IMR-90 (cell line): Measurements from ENCODE around the gene TEX22. TPM values are rescaled to one million over a fixed set of nuclear protein-coding genes. Genes with fewer than 3 reads are reported as not detected.
A peak's percentile ranks its signal among the peaks of the same experiment; 100 is the strongest.

Experiments
- ATAC-seq: fragments of 200-7000 bp; cut with Tn5 transposase; 2 replicates; pipeline ENCODE4 v1.9.1; 2020; ENCODE audit warnings: low read depth, mild to moderate bottlenecking, moderate library complexity
- BruUV-seq: library from RNA; stranded (reverse); fragments of 400-500 nt; replicated peaks from 2 replicates; lab custom pipeline; 2021; lab: Mats Ljungman, UMichigan
- CTCF ChIA-PET: fragments of 300-600 bp; formaldehyde crosslinking; extraction: SDS; loops from one replicate; lab custom pipeline; 2021; ENCODE audit warnings: antibody characterized with exemption; lab: Yijun Ruan, JAX
- POLR2A ChIA-PET: fragments of 300-600 bp; sonication (Branson Sonifier 250); formaldehyde crosslinking; loops from one replicate; lab custom pipeline; 2022; ENCODE audit warnings: antibody characterized with exemption; ENCODE audit not compliant: unreplicated experiment; lab: Charles Lee
- DNase-seq: peaks from one replicate; pipeline ENCODE4 v3.0.0; 2013
- H2AFZ ChIP-seq: replicated peaks from 2 replicates; pipeline ENCODE3; 2013; ENCODE audit warnings: low read length, mild to moderate bottlenecking; ENCODE audit not compliant: poor library complexity
- H2AK5ac ChIP-seq: 2 replicates; pipeline ENCODE4 v1.6.1; 2013; ENCODE audit warnings: low read depth, low read length, inconsistent platforms
- H2AK9ac ChIP-seq: replicated peaks from 2 replicates; pipeline ENCODE3; 2013; ENCODE audit warnings: mild to moderate bottlenecking, low read depth, low read length, moderate library complexity; ENCODE audit not compliant: poor library complexity
- H2BK120ac ChIP-seq: 2 replicates; pipeline ENCODE4 v1.6.1; 2013; ENCODE audit warnings: low read depth, low read length, inconsistent platforms
- H2BK15ac ChIP-seq: 3 replicates; pipeline ENCODE4 v1.6.1; 2013; ENCODE audit warnings: low read depth, low read length, inconsistent platforms
- H2BK20ac ChIP-seq: 2 replicates; pipeline ENCODE4 v1.6.1; 2013; ENCODE audit warnings: low read depth, mild to moderate bottlenecking, inconsistent platforms, low read length, moderate library complexity
- H2BK5ac ChIP-seq: 2 replicates; pipeline ENCODE4 v1.6.1; 2013; ENCODE audit warnings: mild to moderate bottlenecking, low read depth, low read length, inconsistent platforms; ENCODE audit not compliant: poor library complexity, severe bottlenecking
- H3K14ac ChIP-seq: replicated peaks from 2 replicates; pipeline ENCODE4 v1.6.1; 2013; ENCODE audit warnings: low read depth, low read length, inconsistent platforms
- H3K18ac ChIP-seq: 2 replicates; pipeline ENCODE4 v1.6.1; 2013; ENCODE audit warnings: low read depth, low read length, control low read depth
- H3K23ac ChIP-seq: 2 replicates; pipeline ENCODE4 v1.6.1; 2013; ENCODE audit warnings: low read depth, low read length, inconsistent platforms
- H3K27ac ChIP-seq: 2 replicates; pipeline ENCODE4 v1.5.1; 2013; ENCODE audit warnings: mild to moderate bottlenecking, control low read depth, low read length; ENCODE audit not compliant: insufficient read depth
- H3K27me3 ChIP-seq: 2 replicates; pipeline ENCODE4 v1.6.1; 2013; ENCODE audit warnings: low read length; ENCODE audit not compliant: control insufficient read depth, insufficient read depth
- H3K36me3 ChIP-seq: 2 replicates; pipeline ENCODE4 v1.6.1; 2013; ENCODE audit warnings: low read length, mixed read lengths; ENCODE audit not compliant: control insufficient read depth, insufficient read depth
- H3K4ac ChIP-seq: 2 replicates; pipeline ENCODE4 v1.6.1; 2013; ENCODE audit warnings: low read depth, low read length, inconsistent platforms
- H3K4me1 ChIP-seq: 2 replicates; pipeline ENCODE4 v1.6.1; 2013; ENCODE audit warnings: low read length, mixed read lengths; ENCODE audit not compliant: control insufficient read depth, insufficient read depth
- H3K4me2 ChIP-seq: 2 replicates; pipeline ENCODE4 v1.6.1; 2013; ENCODE audit warnings: low read depth, mild to moderate bottlenecking, control low read depth, low read length, moderate library complexity
- H3K4me3 ChIP-seq: 2 replicates; pipeline ENCODE4 v1.5.1; 2013; ENCODE audit warnings: low read depth, mild to moderate bottlenecking, control low read depth, low read length, moderate library complexity; ENCODE audit not compliant: insufficient read depth
- H3K56ac ChIP-seq: 2 replicates; pipeline ENCODE4 v1.6.1; 2013; ENCODE audit warnings: low read length, inconsistent platforms; ENCODE audit not compliant: insufficient read depth; ENCODE audit errors: extremely low read depth
- H3K79me1 ChIP-seq, 2 experiments: 2 replicates each; pipeline ENCODE4 v1.6.1; 2013; ENCODE audit warnings: low read length in 2 of 2, inconsistent platforms in 1 of 2, low read depth in 1 of 2
- H3K9ac ChIP-seq: 2 replicates; pipeline ENCODE4 v1.6.1; 2013; ENCODE audit warnings: low read depth, low read length, control low read depth
- H3K9me1 ChIP-seq: 2 replicates; pipeline ENCODE4 v1.6.1; 2013; ENCODE audit warnings: low read length, inconsistent platforms; ENCODE audit not compliant: insufficient read depth
- H3K9me3 ChIP-seq: 2 replicates; pipeline ENCODE4 v1.6.1; 2013; ENCODE audit warnings: low read length; ENCODE audit not compliant: control insufficient read depth, insufficient read depth
- H4K20me1 ChIP-seq: 2 replicates; pipeline ENCODE4 v1.6.1; 2013; ENCODE audit warnings: low read length, inconsistent platforms; ENCODE audit not compliant: insufficient read depth
- H4K5ac ChIP-seq: 2 replicates; pipeline ENCODE4 v1.6.1; 2013; ENCODE audit warnings: mild to moderate bottlenecking, low read depth, low read length, control low read depth
- H4K8ac ChIP-seq, 2 experiments: 2 replicates each; pipeline ENCODE4 v1.6.1; 2013; ENCODE audit warnings: low read depth in 2 of 2, low read length in 2 of 2, control low read depth in 1 of 2, inconsistent platforms in 1 of 2
- H4K91ac ChIP-seq: 2 replicates; pipeline ENCODE4 v1.6.1; 2013; ENCODE audit warnings: low read depth, low read length, inconsistent platforms; ENCODE audit not compliant: insufficient read depth
- CEBPB ChIP-seq: IDR thresholded peaks from 2 replicates; pipeline ENCODE4 v1.6.1; 2012; ENCODE audit warnings: low read depth, low read length, improper control_type of control experiment
- CHD1 ChIP-seq: IDR thresholded peaks from 2 replicates; pipeline ENCODE4 v1.6.1; 2012; ENCODE audit warnings: low read depth, low read length, improper control_type of control experiment
- FOS ChIP-seq: fragments of 150-350 bp; IDR thresholded peaks from 2 replicates; pipeline ENCODE4 v1.6.1; 2016; ENCODE audit warnings: low read depth, low read length
- MAFK ChIP-seq: IDR thresholded peaks from 2 replicates; pipeline ENCODE4 v1.6.1; 2012; ENCODE audit warnings: low read depth, low read length, improper control_type of control experiment
- MAZ ChIP-seq: IDR thresholded peaks from 2 replicates; pipeline ENCODE4 v1.6.1; 2012; ENCODE audit warnings: low read depth, mild to moderate bottlenecking, low read length, improper control_type of control experiment, moderate library complexity, borderline replicate concordance
- MXI1 ChIP-seq: IDR thresholded peaks from 2 replicates; pipeline ENCODE4 v1.6.1; 2012; ENCODE audit warnings: low read depth, mild to moderate bottlenecking, low read length, moderate library complexity, borderline replicate concordance
- NFE2L2 ChIP-seq: fragments of 150-350 bp; IDR thresholded peaks from 2 replicates; pipeline ENCODE4 v1.6.1; 2016; ENCODE audit warnings: low read depth, mild to moderate bottlenecking, low read length
- POLR2A ChIP-seq: IDR thresholded peaks from 2 replicates; pipeline ENCODE4 v1.6.1; 2012; ENCODE audit warnings: mild to moderate bottlenecking, low read depth, low read length
- RAD21 ChIP-seq: IDR thresholded peaks from 2 replicates; pipeline ENCODE4 v1.6.1; 2012; ENCODE audit warnings: low read length, improper control_type of control experiment
- RCOR1 ChIP-seq: IDR thresholded peaks from 2 replicates; pipeline ENCODE4 v1.6.1; 2012; ENCODE audit warnings: mild to moderate bottlenecking, low read length, improper control_type of control experiment; ENCODE audit not compliant: insufficient replicate concordance
- RFX5 ChIP-seq: IDR thresholded peaks from 2 replicates; pipeline ENCODE4 v1.8.0; 2012; ENCODE audit warnings: low read depth, mild to moderate bottlenecking, low read length, moderate library complexity
- SMC3 ChIP-seq: fragments of 150-350 bp; IDR thresholded peaks from 2 replicates; pipeline ENCODE4 v1.6.1; 2016; ENCODE audit warnings: low read depth, mild to moderate bottlenecking, antibody characterized with exemption, low read length, moderate library complexity
- USF2 ChIP-seq: fragments of 150-350 bp; IDR thresholded peaks from 2 replicates; pipeline ENCODE4 v1.6.1; 2017; ENCODE audit warnings: mild to moderate bottlenecking, antibody characterized with exemption, low read length, low read depth
- WGBS, 2 experiments: methylation state at CpG; one replicate each; pipeline versions ENCODE4 v1.1.5 to v1.1.7; 2013; ENCODE audit warnings: missing lambda C conversion rate in 2 of 2; ENCODE audit not compliant: insufficient read length in 1 of 2; ENCODE audit errors: extremely low coverage in 2 of 2; 5-methylcytosine and 5-hydroxymethylcytosine counted together
- dilution Hi-C: fragments of 300-500 bp; cut with HindIII; formaldehyde crosslinking; loops from one replicate; pipeline ENCODE4 v1.14.3; 2018; ENCODE audit warnings: low sequenced_read_pairs; ENCODE audit not compliant: unreplicated experiment
- in situ Hi-C: fragments of 300-500 bp; cut with MboI; formaldehyde crosslinking; loops from 3 replicates; pipeline ENCODE4 v1.14.3; 2019; ENCODE audit warnings: low sequenced_read_pairs, inconsistent platforms, mixed read lengths
- intact Hi-C: fragments of 100-400 bp; cut with micrococcal nuclease; formaldehyde crosslinking; loops from 2 replicates; pipeline ENCODE4 v1.10.0; 2022
- polyA plus RNA-seq, 3 experiments: library from polyadenylated mRNA; depleted of rRNA; stranded (reverse); fragments of >200 nt; gene quantifications; 2 replicates each; pipeline ENCODE4 v1.2.3, GENCODE V29; 2012; ENCODE audit warnings: low replicate concordance in 1 of 3
- total RNA-seq: library from RNA; depleted of rRNA; stranded (reverse); fragments of >200 nt; gene quantifications from 2 replicates; pipeline ENCODE4 v1.2.3, GENCODE V29; 2012

The TEX22 gene
- total and polyA plus RNA-seq, 2 of the 4 experiments (the other 2 are of a cell fraction) = 0.10 to 0.18 TPM

DNA sequence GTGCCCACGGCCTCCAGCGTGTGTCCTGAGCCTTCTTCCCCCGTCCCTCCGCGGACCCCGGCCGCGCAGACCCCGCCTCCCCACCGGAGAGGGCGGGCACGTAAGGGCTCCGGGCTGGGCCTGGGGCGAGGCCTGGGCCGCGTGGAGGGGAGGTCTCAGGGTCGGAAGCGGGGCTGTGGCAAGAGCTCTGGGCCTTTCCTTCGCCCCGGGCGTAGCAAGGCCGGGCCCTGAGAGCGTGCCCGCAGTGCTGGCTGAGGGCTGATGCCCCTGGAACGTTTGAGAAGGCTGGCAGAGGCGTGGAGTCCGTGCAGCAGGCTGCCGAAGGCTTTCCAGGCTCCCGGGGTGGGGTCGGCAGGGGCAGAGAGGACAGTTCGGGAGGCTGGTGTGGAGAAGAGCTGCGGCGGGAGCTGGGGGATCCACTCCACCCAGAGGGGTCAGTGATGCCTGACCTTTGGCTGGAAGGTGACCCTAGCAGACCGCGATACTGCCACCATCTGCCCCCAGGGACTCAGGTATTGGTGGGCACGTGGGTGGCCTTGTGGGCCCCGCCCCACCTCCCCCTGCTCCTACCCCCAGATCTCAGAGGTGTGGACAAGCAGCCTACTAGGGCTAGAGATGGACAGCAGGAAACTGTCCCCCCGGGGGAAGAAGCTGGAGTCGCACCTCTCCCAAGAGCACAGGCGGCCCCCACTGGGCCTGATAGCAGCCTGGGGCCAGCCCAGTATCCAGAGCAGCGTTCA lies 558 bp downstream of the TEX22 start:
- H3K18ac ChIP-seq = peak overlapping the region; percentile 3; the same call in 1 of the 2 replicates
- H4K5ac ChIP-seq = peak overlapping the region; percentile 80
- peak overlapping the region; percentile 90 for H3K4me3 ChIP-seq
- no peaks in the 10 kb centered on the region for H4K20me1 ChIP-seq
- peak overlapping the region; percentile 60 for H2BK5ac ChIP-seq
- peaks cover 14% of the 10 kb centered on the region for H3K36me3 ChIP-seq
- TF ChIP-seq NFE2L2 = no peak
- TF ChIP-seq MAZ = no peak
- no peak for TF ChIP-seq MXI1
- TF ChIP-seq RFX5 = no peak
- no peak for TF ChIP-seq FOS
- TF ChIP-seq CHD1 = no peak
- no peak for TF ChIP-seq RCOR1
- no peak for TF ChIP-seq USF2
- TF ChIP-seq SMC3 = no peak
- TF ChIP-seq POLR2A = no peak
- no peak for TF ChIP-seq MAFK
- no peak for TF ChIP-seq RAD21
- no peak for TF ChIP-seq CEBPB
- peak overlapping the region; percentile 100 for H2AK9ac ChIP-seq
- peak overlapping the region; percentile 91 for H3K14ac ChIP-seq
- peaks cover 22 to 30% of the 10 kb centered on the region in 2 experiments for H3K79me1 ChIP-seq
- H4K91ac ChIP-seq = no peak overlapping the region; the same call in none of the 2 replicates
- peak overlapping the region; percentile 97 for H3K27ac ChIP-seq
- intact Hi-C loops (no loop called here), in situ Hi-C loops (no loop called here), dilution Hi-C loops (no loop called here)
- peaks cover 5% of the 10 kb centered on the region; the same call in 1 of the 2 replicates for H3K4me1 ChIP-seq
- DNase-seq = peak; percentile 11
- peak overlapping the region; percentile 99 for H2AFZ ChIP-seq
- H2BK120ac ChIP-seq = no peak overlapping the region
- CTCF ChIA-PET = no interaction called here
- no peaks in the 10 kb centered on the region for H3K9me1 ChIP-seq
- H3K9ac ChIP-seq = peak overlapping the region; percentile 82
- H3K4me2 ChIP-seq = peak overlapping the region; percentile 96
- peak; percentile 53 for ATAC-seq
- POLR2A ChIA-PET = no interaction called here
- WGBS, 2 experiments = 76% methylated on average over 17 of the region's 41 CpGs; no CpG with 5 or more reads in 1 of the 2 experiments
- no peaks in the 10 kb centered on the region for H3K27me3 ChIP-seq
- peak overlapping the region; percentile 84 for H2AK5ac ChIP-seq
- peak overlapping the region; percentile 88 to 93 for H4K8ac ChIP-seq
- no TSS peak for BruUV-seq
- peaks cover 9% of the 10 kb centered on the region for H3K9me3 ChIP-seq
- H2BK20ac ChIP-seq = no peak overlapping the region
- peak overlapping the region; percentile 91 for H3K4ac ChIP-seq
- peak overlapping the region; percentile 57 for H3K56ac ChIP-seq
- no peak overlapping the region; the same call in 2 of the 3 replicates for H2BK15ac ChIP-seq
- H3K23ac ChIP-seq = peak overlapping the region; percentile 59
